Keratinocyte (primary cell): ENCODE results near the gene STXBP3.

Experiments
- CTCF ChIP-seq, 3 experiments: IDR thresholded peaks in 1 of 3; conservative IDR thresholded peaks in 1 of 3; optimal IDR thresholded peaks in 1 of 3; 2 replicates in 2 of 3; 3 replicates in 1 of 3; pipeline versions ENCODE3 to v1.5.1; 2011; ENCODE audit warnings: low read length in 3 of 3, mild to moderate bottlenecking in 3 of 3, moderate library complexity in 2 of 3, control low read depth in 1 of 3, inconsistent platforms in 1 of 3; ENCODE audit not compliant: insufficient read depth in 2 of 3; ENCODE audit errors: extremely low read depth in 1 of 3
- EZH2 ChIP-seq: IDR thresholded peaks from one replicate; pipeline ENCODE4 v1.6.1; 2012; ENCODE audit warnings: inconsistent platforms, mild to moderate bottlenecking, low read length, moderate library complexity

- TF ChIP-seq CTCF (optimal IDR thresholded peaks at IDR 0.05 in 1 of 3, IDR thresholded peaks at IDR 0.05 in 1 of 3, conservative IDR thresholded peaks at IDR 0.05 in 1 of 3; ENCODE audit: extremely low read depth in 1 of 3, insufficient read depth in 2 of 3, low read length in 3 of 3) (no peak), EZH2 (no peak)
These were observed 12.2 kb upstream of the STXBP3 start for GRCh38 chr1:108734171-108734865.
